ENCODE measurements around the gene PFKL. TPM values are rescaled to one million over a fixed set of nuclear protein-coding genes. Genes with fewer than 3 reads are reported as not detected.

Gene PFKL
- total and polyA plus RNA-seq, 2 donors (not counting 1 experiment from before 2014, with no cell fraction given), result 267 to 318 TPM

DNA sequence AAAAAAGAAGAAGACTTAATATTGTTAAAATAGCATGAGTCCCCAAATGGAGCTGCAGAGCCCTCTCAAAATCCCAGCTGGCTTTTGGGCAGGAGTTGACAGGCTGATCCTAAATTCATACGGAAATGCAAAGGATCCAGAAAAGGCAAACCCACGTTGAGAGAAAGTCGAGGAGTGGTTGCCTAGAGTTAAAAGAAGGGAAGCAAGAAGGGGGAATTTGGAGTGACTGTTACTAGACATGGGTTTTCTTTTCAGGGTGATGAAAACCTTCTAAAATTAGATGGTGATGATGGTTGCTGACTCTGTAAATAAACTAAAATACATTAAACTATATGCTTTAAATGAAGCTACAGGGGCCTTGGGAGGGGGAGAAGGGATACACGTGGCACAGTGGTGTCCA is 39.8 kb upstream of the PFKL start:
- no peak overlapping the region for H3K4me2 ChIP-seq (replicated peaks; ENCODE audit: low read depth, low read length, poor library complexity, severe bottlenecking)
- no peaks in the 10 kb centered on the region for H3K4me1 Mint-ChIP-seq
- intact Hi-C loops (cut with micrococcal nuclease), result no loop called here
- no peaks in the 10 kb centered on the region for H3K4me1 ChIP-seq (ENCODE audit: control insufficient read depth in 2 of 2, insufficient read depth in 2 of 2, low read length in 2 of 2)
- TF ChIP-seq, protein P1, sequence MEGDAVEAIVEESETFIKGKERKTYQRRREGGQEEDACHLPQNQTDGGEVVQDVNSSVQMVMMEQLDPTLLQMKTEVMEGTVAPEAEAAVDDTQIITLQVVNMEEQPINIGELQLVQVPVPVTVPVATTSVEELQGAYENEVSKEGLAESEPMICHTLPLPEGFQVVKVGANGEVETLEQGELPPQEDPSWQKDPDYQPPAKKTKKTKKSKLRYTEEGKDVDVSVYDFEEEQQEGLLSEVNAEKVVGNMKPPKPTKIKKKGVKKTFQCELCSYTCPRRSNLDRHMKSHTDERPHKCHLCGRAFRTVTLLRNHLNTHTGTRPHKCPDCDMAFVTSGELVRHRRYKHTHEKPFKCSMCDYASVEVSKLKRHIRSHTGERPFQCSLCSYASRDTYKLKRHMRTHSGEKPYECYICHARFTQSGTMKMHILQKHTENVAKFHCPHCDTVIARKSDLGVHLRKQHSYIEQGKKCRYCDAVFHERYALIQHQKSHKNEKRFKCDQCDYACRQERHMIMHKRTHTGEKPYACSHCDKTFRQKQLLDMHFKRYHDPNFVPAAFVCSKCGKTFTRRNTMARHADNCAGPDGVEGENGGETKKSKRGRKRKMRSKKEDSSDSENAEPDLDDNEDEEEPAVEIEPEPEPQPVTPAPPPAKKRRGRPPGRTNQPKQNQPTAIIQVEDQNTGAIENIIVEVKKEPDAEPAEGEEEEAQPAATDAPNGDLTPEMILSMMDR (IDR thresholded peaks at IDR 0.05), result no peak
- TF ChIP-seq EZH2 (IDR thresholded peaks at IDR 0.05; ENCODE audit: borderline replicate concordance, insufficient read depth, low read depth, low read length, poor library complexity, severe bottlenecking), result no peak
- no peaks in the 10 kb centered on the region for H3K27me3 Mint-ChIP-seq
- no peaks in the 10 kb centered on the region for H3K9me3 Mint-ChIP-seq (ENCODE audit: insufficient read depth)
- H3K9me3 ChIP-seq (ENCODE audit: control extremely low read depth in 1 of 3, control insufficient read depth in 2 of 3, insufficient read depth in 1 of 3, low read length in 2 of 3), result no peaks in the 10 kb centered on the region
- ChIA-PET POLR2A (no interaction called here), CTCF (no interaction called here)
- no peak overlapping the region for H2AFZ ChIP-seq (ENCODE audit: insufficient read depth, low read depth, low read length, poor library complexity, severe bottlenecking)
- H3K9ac ChIP-seq (ENCODE audit: low read length), result no peak overlapping the region
- H3K27me3 ChIP-seq (replicated peaks in 1 of 4; ENCODE audit: control extremely low read depth in 1 of 4, control insufficient read depth in 3 of 4, insufficient read depth in 4 of 4, low read length in 3 of 4), result no peaks in the 10 kb centered on the region
- WGBS (ENCODE audit: insufficient coverage), result 86% methylated on average over 3 of the region's 4 CpGs
- H3K79me2 ChIP-seq (ENCODE audit: control insufficient read depth, insufficient read depth, low read length), result no peaks in the 10 kb centered on the region
- no peak overlapping the region for H3K27ac Mint-ChIP-seq
- no peaks in the 10 kb centered on the region for H3K36me3 ChIP-seq (replicated peaks in 1 of 2; ENCODE audit: control extremely low read depth in 1 of 2, control insufficient read depth in 1 of 2, extremely low read depth in 1 of 2, insufficient read depth in 2 of 2, low read length in 1 of 2)
- H4K20me1 ChIP-seq (ENCODE audit: control insufficient read depth, insufficient read depth, low read length, poor library complexity, severe bottlenecking), result no peaks in the 10 kb centered on the region
- H3K4me3 ChIP-seq (ENCODE audit: control extremely low read depth in 1 of 5, extremely low read depth in 1 of 5, insufficient read depth in 1 of 5, low read depth in 2 of 5, low read length in 4 of 5), result no peak overlapping the region
- DNase-seq (no peak), ATAC-seq (ENCODE audit: low read depth) (no peak)
- H3K27ac ChIP-seq (ENCODE audit: low read length in 2 of 2), result no peak overlapping the region
- no peak overlapping the region for H3K4me3 Mint-ChIP-seq

DNA sequence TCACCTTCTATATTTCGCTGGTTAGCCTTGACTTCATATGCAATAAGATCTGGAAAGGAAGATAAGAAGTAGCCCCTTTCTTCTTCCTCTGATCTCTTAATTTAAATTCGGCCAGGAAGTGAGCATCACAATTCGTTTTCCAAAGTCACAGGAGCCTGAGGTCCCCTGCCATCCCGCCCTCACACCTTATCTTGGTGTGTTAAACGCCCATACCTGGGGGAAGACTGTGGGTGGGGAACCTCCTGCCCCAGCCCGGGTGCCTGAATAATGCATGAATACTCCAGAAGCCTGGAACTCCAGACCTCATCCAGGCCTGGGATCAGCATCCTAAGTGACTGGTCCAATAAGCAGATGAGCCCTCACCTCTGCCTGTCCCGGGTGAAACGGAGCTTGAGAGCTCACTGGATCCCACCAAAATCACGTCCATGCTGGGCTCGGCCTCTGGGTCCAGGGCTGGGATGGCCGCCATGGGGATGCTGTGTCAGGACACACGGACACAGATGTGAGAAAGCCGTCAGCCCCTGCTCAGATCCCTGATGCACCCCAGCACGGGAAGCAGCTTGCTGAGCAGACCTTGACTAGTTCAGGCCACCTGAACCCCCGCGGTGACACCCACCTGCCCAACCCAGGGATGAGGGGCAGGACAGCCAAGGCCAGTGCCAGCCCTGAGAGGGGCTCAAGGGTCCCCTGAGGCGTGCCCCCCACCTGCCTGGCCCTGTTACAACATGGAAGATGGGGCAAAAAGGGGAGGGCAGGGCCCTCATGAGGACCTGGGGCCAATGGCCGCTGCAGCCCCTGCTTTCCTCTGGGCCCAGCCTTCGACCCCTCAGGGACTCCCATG is 38.8 kb upstream of the PFKL start:
- Mint-ChIP-seq H3K27ac (peak overlapping the region; percentile 29), H3K4me3 (no peak overlapping the region), H3K9me3 (ENCODE audit: insufficient read depth) (no peaks in the 10 kb centered on the region), H3K27me3 (no peaks in the 10 kb centered on the region), H3K4me1 (no peaks in the 10 kb centered on the region)
- Histone ChIP-seq H3K36me3 (replicated peaks in 1 of 2; ENCODE audit: control extremely low read depth in 1 of 2, control insufficient read depth in 1 of 2, extremely low read depth in 1 of 2, insufficient read depth in 2 of 2, low read length in 1 of 2) (no peaks in the 10 kb centered on the region), H3K4me2 (replicated peaks; ENCODE audit: low read depth, low read length, poor library complexity, severe bottlenecking) (no peak overlapping the region), H3K9ac (ENCODE audit: low read length) (no peak overlapping the region), H3K4me1 (ENCODE audit: control insufficient read depth in 2 of 2, insufficient read depth in 2 of 2, low read length in 2 of 2) (no peaks in the 10 kb centered on the region), H4K20me1 (ENCODE audit: control insufficient read depth, insufficient read depth, low read length, poor library complexity, severe bottlenecking) (no peaks in the 10 kb centered on the region), H3K9me3 (ENCODE audit: control extremely low read depth in 1 of 3, control insufficient read depth in 2 of 3, insufficient read depth in 1 of 3, low read length in 2 of 3) (no peaks in the 10 kb centered on the region), H3K4me3 (ENCODE audit: control extremely low read depth in 1 of 5, extremely low read depth in 1 of 5, insufficient read depth in 1 of 5, low read depth in 2 of 5, low read length in 4 of 5) (no peak overlapping the region), H3K27me3 (replicated peaks in 1 of 4; ENCODE audit: control extremely low read depth in 1 of 4, control insufficient read depth in 3 of 4, insufficient read depth in 4 of 4, low read length in 3 of 4) (no peaks in the 10 kb centered on the region), H3K27ac (ENCODE audit: low read length in 2 of 2) (no peak overlapping the region), H2AFZ (ENCODE audit: insufficient read depth, low read depth, low read length, poor library complexity, severe bottlenecking) (no peak overlapping the region), H3K79me2 (ENCODE audit: control insufficient read depth, insufficient read depth, low read length) (no peaks in the 10 kb centered on the region)
- intact Hi-C loops (cut with micrococcal nuclease), result no loop called here
- CTCF ChIA-PET, result no interaction called here
- DNase-seq, result no peak
- TF ChIP-seq, protein P1 (IDR thresholded peaks at IDR 0.05), result no peak
- TF ChIP-seq EZH2 (IDR thresholded peaks at IDR 0.05; ENCODE audit: borderline replicate concordance, insufficient read depth, low read depth, low read length, poor library complexity, severe bottlenecking), result no peak
- WGBS (ENCODE audit: insufficient coverage), result 88% methylated on average over 17 of the region's 19 CpGs
- POLR2A ChIA-PET, result no interaction called here
- no peak for ATAC-seq (ENCODE audit: low read depth)
